ENCODE results near the gene ATP5F1E. TPM values are rescaled to one million over a fixed set of nuclear protein-coding genes. Genes with fewer than 3 reads are reported as not detected.

Gene ATP5F1E
- total RNA-seq (2021; fragmentation: NEBNext Ultra II Directional; extraction: Animal tissue kit (Norgen Biotek cat#: 25700)), result 10 to 100 TPM; 75.0 to 91.4 (median 84.4) TPM
- long read RNA-seq, transcript ATP5F1E-201 (3 exons, 3,665 nt), result major isoform, 556 of 558 reads
- long read RNA-seq, partial matches to known transcripts, result 1 of 558 reads
- long read RNA-seq, other reads (novel, unspliced or antisense), result 1 of 558 reads

- peak within 1 kb of the TSS; percentile 93 for H3K27ac Mint-ChIP-seq
- peaks cover 2% of the 10 kb centered on the region for H3K27me3 Mint-ChIP-seq (ENCODE audit: insufficient read depth)
- peaks cover 56% of the 10 kb centered on the region for H3K4me1 Mint-ChIP-seq (ENCODE audit: low read depth)
- H3K36me3 Mint-ChIP-seq (ENCODE audit: low read depth), result peaks cover 67% of the 10 kb centered on the region
- H3K9me3 Mint-ChIP-seq, result no peaks in the 10 kb centered on the region
- DNase-seq, result peak; percentile 90
- H3K4me3 Mint-ChIP-seq, result peak within 1 kb of the TSS; percentile 94
- no peak for TF ChIP-seq CTCF (IDR thresholded peaks at IDR 0.05)
Observed at GRCh38 chr20:59032023-59032712, at the start of gene ATP5F1E. TSS of gene ATP5F1E (minus strand) at chr20:59032335. CDS start at chr20:59032251, 84 bp downstream.

GRCh38 chr20:59081036-59081435 is 48.9 kb upstream of the ATP5F1E start:
- Mint-ChIP-seq H3K27ac (no peak overlapping the region), H3K4me3 (no peak overlapping the region), H3K36me3 (ENCODE audit: low read depth) (no peaks in the 10 kb centered on the region; the same call in 1 of the 2 replicates), H3K9me3 (no peaks in the 10 kb centered on the region; the same call in 1 of the 2 replicates), H3K4me1 (ENCODE audit: low read depth) (peaks cover 39% of the 10 kb centered on the region), H3K27me3 (ENCODE audit: insufficient read depth) (peaks cover 3% of the 10 kb centered on the region)
- DNase-seq, result no peak
- no peak for TF ChIP-seq CTCF (IDR thresholded peaks at IDR 0.05)

- H3K4me3 Mint-ChIP-seq, result no peak overlapping the region
- no peak for TF ChIP-seq CTCF (IDR thresholded peaks at IDR 0.05)
- no peak overlapping the region for H3K27ac Mint-ChIP-seq
- no peak for DNase-seq
- H3K36me3 Mint-ChIP-seq (ENCODE audit: low read depth), result no peaks in the 10 kb centered on the region
- H3K9me3 Mint-ChIP-seq, result no peaks in the 10 kb centered on the region
- peaks cover 4% of the 10 kb centered on the region; the same call in 1 of the 2 replicates for H3K27me3 Mint-ChIP-seq (ENCODE audit: insufficient read depth)
- peaks cover 41% of the 10 kb centered on the region for H3K4me1 Mint-ChIP-seq (ENCODE audit: low read depth)
Observed at GRCh38 chr20:59078231-59078630, 46.1 kb upstream of the ATP5F1E start.

GRCh38 chr20:59077705-59078104 is 45.6 kb upstream of the ATP5F1E start:
- TF ChIP-seq CTCF (IDR thresholded peaks at IDR 0.05), result no peak
- Mint-ChIP-seq H3K9me3 (no peaks in the 10 kb centered on the region), H3K36me3 (ENCODE audit: low read depth) (no peaks in the 10 kb centered on the region), H3K4me3 (no peak overlapping the region), H3K27ac (no peak overlapping the region), H3K27me3 (ENCODE audit: insufficient read depth) (peaks cover 7% of the 10 kb centered on the region), H3K4me1 (ENCODE audit: low read depth) (peaks cover 36% of the 10 kb centered on the region)
- no peak for DNase-seq

- Mint-ChIP-seq H3K9me3 (no peaks in the 10 kb centered on the region), H3K27me3 (ENCODE audit: insufficient read depth) (peaks cover 9% of the 10 kb centered on the region), H3K27ac (no peak overlapping the region), H3K4me3 (no peak overlapping the region), H3K4me1 (ENCODE audit: low read depth) (peaks cover 27% of the 10 kb centered on the region), H3K36me3 (ENCODE audit: low read depth) (no peaks in the 10 kb centered on the region)
- TF ChIP-seq CTCF (IDR thresholded peaks at IDR 0.05), result no peak
- no peak for DNase-seq
Observed at GRCh38 chr20:59075934-59076508, 43.9 kb upstream of the ATP5F1E start.
